ENCODE measurements around the gene OSBPL9. TPM values are rescaled to one million over a fixed set of nuclear protein-coding genes. Genes with fewer than 3 reads are reported as not detected.
"Not testable (repeated sequence)": the region's sequence is repeated elsewhere in the genome, so short reads cannot be mapped to it uniquely, and the experiment has no call there.

Gene OSBPL9
- polyA plus RNA-seq, 3 donors = 140 to 157 (median 152) TPM

DNA sequence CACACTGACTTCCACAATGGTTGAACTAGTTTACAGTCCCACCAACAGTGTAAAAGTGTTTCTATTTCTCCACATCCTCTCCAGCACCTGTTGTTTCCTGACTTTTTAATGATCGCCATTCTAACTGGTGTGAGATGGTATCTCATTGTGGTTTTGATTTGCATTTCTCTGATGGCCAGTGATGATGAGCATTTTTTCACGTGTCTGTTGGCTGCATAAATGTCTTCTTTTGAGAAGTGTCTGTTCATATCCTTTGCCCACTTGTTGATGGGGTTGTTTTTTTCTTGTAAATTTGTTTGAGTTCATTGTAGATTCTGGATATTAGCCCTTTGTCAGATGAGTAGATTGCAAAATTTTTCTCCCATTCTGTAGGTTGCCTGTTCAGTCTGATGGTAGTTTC is 85.3 kb downstream of the OSBPL9 start:
- DNase-seq (ENCODE audit: low read depth in 3 of 3, low spot score in 2 of 3) = not testable (repeated sequence)

DNA sequence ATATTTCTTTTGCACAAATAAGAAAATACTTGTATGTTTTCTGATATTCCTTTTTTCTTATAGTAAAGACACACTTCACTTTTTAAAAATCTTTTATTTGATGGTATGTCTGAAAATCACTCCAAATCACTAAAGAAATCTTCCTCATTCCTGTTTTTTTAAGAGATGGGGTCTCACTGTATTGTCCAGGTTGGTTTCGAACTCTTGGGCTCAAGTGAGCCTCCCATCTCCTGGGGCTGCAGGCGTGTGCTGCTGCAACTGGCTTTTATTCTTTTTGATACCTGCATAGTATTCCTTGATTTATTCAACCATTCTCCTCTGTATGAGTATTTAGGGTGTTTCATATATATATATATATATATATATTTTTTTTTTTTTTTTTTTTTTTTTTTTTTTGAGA is 88.1 kb downstream of the OSBPL9 start:
- no peak for DNase-seq (ENCODE audit: low read depth in 3 of 3, low spot score in 2 of 3)

DNA sequence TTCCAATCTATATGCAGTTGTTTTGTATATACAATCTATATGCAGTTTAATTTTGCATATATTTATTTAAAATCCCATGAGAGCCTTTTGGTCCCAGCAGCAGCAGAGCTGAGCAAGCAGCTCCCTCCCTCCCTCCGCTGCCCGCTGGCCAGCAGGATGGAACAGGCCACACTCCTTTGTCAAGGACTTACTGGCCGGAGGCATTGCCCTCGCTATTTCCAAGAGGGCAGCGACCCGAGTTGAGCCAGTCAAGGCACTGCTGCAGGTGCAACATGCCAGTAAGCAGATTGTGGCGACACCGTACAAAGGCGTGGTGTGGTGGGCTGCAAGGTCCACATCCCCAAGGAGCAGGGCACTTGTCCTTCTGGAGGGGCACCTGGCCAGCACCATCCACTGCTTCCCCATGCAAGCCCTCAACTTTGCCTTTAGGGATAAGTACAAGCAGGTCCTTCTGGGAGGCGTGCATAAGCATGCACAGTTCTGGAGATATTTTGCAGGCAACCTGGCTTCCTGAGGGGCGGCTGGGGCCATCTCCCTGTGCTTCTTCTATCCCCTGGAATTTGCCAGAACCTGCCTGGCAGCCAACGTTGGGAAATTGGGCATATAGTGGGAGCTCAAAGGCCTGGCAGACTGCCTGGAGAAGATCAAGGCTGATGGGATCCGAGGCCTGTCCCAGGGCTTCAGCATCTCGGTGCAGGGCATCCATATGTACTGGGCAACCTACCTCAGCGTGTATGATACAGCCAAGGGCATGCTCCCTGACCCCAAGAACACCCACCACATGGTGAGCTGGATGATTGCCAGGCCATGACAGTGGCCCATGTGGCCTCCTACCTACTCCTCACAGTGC is 92.2 kb downstream of the OSBPL9 start:
- no peak for DNase-seq (ENCODE audit: low read depth in 3 of 3, low spot score in 2 of 3)

DNA sequence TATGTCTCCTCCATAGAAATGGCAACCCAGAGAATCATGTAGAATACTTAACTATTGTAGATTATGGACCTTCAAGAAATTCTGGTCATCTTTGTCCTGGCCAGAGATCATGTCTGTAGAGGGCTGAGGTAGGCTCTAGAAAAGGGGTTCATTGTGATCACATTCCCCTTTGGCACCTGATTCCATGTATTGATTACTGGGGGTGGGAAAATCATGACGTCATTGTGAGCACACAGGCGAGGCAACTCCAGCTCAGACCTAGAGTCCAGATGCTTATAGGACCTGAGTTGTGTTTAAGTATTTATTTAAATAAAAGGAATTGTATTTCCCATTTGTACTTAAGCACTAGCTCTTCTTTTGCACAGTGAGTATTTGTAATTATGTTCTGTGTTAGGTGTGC is 93.1 kb downstream of the OSBPL9 start:
- DNase-seq (ENCODE audit: low read depth in 3 of 3, low spot score in 2 of 3) = no peak

DNA sequence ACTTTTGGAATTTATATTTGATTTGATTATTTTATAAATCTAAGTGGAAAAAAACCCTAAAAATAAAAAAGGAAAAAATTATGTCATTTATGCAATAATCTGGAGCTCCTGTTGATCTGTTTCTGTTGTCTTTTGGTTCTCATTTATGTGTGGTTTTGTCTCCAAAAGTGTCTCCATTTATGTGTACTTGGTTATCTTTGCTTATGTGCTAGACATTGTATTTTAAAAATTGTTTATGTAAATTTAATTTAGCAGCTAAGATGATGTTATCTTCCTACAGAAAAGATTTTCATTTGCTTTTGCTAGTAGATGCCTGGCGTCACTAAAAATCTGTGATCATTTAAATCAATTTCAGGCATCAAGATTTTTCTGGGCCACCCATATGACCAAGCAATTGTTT is 95.7 kb downstream of the OSBPL9 start:
- DNase-seq (ENCODE audit: low read depth in 3 of 3, low spot score in 2 of 3) = no peak

DNA sequence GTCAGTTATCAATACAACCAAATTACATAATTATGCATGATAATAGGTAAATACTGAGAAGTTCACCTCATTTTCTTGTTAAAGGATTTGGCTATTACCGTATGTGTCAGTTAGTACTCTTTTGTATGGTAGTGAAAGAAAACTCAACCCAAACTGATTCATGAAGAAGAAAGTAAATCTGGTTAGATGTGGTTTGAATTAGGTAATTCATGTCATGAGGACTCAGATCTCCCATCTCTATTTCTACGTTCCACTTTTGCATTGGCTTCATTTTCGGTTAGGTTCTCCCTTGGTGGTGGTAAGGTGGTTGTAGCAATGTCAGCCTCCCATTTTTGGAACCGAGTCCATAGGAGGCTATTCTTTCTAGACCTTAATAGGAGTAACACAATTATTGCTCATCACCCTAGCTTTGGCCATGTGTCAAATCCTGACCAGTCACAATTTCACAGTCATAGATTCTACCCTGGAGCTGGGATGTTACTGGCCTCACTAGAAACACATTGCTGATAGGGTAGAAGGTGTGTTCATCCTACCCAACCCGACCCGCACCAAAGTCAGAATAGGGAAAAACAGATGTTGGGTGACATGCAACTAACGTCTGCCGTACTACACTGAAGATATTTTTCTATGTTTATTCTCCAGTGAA is 97.6 kb downstream of the OSBPL9 start:
- no peak for DNase-seq (ENCODE audit: low read depth in 3 of 3, low spot score in 2 of 3)

DNA sequence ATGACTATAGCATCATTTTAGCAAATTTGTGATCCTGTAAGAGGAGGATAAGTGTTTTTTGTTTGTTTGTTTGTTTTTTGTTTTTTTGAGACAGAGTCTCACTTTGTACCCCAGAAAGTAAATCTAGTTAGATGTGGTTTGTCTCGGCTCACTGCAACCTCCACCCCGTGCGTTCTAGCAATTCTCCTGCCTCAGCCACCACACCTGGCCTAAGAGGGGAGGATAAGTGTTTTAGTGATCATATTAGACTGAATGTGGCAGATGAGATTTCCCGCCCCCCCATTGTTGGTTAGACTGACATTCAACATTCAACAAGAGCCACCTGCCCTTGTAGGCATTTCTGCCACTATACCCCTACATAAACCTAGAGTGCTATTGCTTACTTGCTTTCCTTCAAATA is 98.5 kb downstream of the OSBPL9 start:
- no peak for DNase-seq (ENCODE audit: low read depth in 3 of 3, low spot score in 2 of 3)

DNA sequence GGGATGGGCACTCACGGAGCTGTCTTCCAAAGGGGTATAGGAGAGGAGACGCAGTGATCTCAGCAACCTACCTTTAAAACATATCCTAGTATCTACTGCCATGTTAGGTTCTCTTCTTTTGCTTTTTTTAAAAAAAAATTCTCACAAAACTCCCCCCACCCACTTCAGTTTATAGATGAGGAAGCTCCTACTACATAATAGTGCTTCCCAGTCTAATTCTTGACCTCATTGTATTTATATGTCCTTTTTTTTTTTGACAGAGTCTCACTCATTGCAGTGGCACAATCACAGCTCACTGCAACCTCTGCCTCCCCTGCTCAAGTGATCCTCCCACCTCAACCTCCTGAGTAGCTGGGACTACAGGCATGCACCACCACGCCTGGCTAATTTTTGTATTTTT is 99.9 kb downstream of the OSBPL9 start:
- DNase-seq (ENCODE audit: low read depth in 3 of 3, low spot score in 2 of 3) = no peak

DNA sequence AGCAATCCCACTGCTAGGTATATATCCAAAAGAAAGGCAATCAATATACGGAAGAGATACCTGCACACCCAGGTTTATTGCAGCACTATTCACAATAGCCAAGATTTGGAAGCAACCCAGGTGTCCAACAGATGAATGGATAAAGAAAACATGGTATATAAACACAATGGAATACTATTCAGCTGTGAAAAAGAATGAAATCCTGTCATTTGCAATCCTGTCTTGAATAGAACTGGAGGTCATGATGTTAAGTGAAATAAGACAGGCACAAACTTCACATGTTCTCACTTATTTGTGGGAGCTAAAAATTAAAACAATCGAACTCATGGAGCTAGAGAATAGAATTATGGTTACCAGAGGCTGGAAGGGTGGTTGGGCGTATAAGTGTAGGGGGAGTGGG is 101.0 kb downstream of the OSBPL9 start:
- DNase-seq (ENCODE audit: low read depth in 3 of 3, low spot score in 2 of 3) = no peak

DNA sequence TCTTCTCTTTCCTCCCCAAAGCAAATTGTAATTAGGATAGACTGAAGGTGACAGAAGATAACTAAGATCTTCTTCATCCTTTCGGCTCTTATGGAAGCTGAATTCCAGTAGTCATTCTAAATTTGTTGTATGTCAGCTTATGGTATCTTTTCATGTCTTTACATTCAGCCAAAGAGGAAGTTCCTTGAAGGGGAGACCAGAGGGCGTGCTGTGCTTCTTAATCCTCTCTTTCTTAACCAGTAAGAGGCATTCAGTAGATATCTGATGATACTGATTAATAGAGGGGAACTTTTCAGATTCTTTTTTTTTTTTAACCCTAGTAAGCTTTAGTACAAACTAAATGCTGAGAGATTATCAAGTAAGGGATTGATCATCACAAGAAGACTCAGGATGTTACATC is 102.3 kb downstream of the OSBPL9 start:
- no peak for DNase-seq (ENCODE audit: low read depth in 3 of 3, low spot score in 2 of 3)

DNA sequence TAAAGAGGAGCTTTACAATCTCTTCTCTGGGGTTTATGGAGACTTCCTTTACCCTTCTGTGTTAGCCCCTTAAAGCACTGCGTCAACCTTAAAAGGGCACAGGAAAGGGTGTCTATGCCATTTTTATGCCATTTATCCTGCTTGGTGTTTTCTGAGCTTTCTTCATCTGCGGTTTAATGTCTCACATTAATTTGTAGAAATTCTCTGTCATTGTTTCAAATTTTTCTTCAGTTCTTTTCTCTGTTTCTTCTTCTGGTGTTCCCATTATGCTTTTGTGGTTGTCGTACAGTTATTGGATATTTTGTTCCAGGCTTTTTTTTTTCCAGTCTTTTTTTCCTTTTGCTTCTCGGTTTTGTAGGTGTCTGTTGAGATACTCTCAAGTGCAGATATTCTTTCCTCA is 107.9 kb downstream of the OSBPL9 start:
- no peak for DNase-seq (ENCODE audit: low read depth in 3 of 3, low spot score in 2 of 3)

DNA sequence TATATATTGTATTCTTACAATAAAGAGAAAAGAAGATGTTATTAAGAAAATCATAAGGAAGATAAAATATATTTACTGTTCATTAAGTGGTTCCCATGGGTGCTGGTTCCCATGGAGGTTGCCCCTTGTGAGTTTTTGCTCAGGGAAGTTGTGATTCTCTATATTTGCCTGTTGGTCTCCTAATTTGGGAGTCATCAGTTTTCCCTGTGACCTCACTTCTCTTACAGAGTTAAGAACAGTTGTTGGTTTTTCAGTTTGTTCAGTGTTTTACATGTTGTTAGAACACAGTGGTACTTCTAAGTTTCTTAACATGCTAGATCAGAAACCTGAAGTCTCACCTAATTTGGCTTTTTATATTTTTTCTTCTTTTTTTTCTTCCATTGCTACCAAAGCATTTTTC is 109.2 kb downstream of the OSBPL9 start:
- DNase-seq (ENCODE audit: low read depth in 3 of 3, low spot score in 2 of 3) = no peak

DNA sequence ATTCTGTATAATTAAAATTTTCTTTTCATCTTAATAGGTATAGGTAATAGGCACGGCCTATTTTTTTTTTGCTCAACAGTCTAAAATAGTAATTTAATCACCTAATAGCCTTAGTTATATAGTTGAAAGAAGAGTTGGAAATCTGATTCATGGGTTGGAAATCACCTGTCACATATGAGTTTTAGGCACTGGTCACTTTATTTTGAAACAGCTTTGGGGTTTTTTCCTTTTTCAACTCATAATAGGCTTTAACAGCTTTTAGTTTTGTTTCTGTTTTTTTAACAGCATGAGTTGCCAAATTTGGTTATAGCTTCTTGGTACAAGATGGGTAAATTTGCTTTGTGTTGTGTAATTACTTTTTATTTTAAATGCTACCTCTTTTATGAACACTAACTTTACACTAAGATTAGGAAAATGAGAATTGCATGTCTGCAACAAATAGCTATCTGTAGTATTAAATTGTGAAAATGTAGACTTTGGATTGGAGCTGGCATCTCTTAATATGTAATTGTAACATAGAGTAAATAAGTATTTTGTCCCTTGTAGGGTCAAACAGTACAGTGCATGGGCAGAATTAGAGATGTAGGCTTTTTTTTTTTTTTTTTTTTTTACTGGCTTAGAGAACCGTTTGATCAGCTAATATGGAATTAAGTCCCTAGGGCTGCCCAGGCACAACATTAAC is 109.8 kb downstream of the OSBPL9 start:
- no peak for DNase-seq (ENCODE audit: low read depth in 3 of 3, low spot score in 2 of 3)

DNA sequence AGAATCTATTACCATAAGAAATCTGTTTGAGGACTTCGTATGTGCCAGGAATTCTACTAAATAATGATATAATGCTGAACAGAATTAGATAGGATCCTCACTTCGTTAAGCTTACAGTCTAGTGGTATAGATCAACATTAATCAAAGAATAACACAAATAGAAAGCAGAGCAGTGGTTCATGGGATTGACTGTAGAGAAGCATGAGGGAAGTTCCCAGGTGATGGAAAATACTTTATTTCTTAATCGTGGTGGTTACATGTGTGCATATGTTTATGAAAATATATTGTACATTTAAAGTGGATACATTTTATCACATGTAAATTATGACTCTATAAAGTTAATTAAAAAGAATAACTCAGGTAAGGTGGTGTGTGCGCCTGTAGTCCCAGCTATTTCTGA is 110.5 kb downstream of the OSBPL9 start:
- DNase-seq (ENCODE audit: low read depth in 3 of 3, low spot score in 2 of 3) = no peak

DNA sequence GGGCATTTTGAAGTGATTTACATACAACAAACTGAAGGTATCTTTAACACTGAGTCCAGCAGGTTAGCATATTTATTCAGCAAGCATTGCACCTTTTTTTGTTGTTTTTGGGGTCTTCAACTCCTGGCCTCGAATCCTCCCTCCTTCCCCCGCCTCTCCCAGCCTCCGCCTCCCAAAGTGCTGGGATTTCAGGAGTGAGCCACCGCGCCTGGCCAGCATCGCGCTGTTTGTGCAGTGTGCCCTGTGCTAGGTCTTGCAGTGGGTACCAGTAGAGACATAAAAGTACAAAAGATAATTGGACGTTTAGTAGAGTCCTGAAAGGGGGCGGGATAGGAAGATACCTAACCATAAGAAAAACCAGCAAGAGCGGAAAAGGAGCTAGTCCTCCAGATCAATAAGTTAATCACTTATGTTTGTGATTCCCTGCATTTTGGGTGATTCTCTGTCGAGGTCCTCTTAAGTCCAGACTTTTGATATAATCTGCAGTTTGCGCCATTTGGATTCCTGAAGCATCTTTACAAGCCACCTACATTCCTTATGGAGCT is 111.8 kb downstream of the OSBPL9 start:
- DNase-seq (ENCODE audit: low read depth in 3 of 3, low spot score in 2 of 3) = no peak

DNA sequence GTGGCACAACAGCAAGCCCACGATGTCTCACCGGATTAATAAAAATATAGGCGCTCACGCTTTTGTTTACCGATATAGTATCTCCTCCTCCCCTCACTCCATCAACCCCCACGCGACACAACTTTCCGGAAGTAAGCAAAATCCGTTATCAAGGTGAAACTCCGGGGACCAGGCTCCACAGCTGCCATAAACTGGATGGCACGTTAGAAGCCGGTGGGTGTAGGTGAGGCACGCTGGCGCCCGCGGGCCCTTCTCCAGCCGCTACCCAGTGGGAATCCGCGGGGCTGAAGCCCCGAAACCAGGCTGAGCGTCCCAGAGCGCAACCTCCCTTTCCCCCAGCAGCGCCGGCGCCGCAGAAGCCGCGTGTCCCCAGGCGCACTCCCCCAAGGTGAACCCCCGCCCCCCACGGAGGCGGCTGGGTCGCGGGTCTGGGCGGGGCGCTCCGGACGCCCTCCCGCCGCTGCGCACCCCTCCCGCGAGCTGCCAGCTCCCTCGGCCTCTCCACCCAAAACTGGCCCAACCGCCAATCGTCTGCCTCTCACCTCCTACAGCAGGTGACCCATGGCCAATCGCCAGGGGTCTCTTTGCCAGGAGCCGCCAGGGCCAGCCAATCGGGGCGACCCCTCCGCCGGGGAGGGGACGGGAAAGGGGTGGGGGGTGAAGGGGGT is 112.4 kb downstream of the OSBPL9 start:
- DNase-seq (ENCODE audit: low read depth in 3 of 3, low spot score in 2 of 3) = peak in 2 of 3 donors; percentile 77 to 84

DNA sequence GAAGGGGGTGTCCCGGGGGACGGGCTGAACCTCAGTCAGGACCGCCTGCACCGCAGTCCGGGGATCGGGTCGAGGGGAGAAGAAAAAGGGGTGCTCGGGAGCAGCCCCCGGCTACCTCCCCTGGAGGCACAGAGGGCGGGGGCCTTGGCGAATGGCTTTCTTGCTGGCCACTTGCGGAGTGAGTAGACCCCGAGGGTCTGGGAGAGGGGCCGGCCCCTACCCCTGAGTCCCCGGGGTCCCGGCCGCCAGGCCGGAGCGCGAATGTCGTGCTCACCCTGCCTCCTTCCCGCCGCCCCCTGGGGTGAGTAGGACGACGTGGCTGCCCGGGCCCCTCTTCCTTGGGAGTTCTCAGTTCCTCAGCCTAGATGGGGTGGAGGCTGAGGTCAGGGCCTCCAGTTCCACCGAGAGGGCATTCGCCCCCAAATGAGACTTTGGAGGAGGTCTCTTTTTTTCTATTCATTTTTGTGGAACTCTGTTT is 113.0 kb downstream of the OSBPL9 start:
- no peak for DNase-seq (ENCODE audit: low read depth in 3 of 3, low spot score in 2 of 3)

DNA sequence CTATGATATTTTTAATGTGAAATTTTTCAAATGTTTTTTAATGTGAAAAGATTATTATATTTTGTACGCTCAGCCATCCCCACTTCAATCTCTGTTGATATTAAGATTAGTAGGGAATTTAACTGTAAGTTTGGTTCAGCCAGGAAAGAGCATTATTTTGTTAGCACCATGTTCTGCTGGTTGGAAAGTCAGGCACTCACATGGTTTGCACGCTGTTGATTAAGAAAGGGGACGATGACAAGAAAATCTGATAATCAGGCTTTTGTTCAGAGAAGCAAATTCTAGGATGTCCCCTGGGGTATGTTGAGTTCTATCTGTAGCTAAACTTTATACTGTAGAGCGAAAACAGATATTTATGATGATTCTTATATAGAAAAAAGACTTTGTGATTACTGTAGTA is 115.1 kb downstream of the OSBPL9 start:
- DNase-seq (ENCODE audit: low read depth in 3 of 3, low spot score in 2 of 3) = no peak

DNA sequence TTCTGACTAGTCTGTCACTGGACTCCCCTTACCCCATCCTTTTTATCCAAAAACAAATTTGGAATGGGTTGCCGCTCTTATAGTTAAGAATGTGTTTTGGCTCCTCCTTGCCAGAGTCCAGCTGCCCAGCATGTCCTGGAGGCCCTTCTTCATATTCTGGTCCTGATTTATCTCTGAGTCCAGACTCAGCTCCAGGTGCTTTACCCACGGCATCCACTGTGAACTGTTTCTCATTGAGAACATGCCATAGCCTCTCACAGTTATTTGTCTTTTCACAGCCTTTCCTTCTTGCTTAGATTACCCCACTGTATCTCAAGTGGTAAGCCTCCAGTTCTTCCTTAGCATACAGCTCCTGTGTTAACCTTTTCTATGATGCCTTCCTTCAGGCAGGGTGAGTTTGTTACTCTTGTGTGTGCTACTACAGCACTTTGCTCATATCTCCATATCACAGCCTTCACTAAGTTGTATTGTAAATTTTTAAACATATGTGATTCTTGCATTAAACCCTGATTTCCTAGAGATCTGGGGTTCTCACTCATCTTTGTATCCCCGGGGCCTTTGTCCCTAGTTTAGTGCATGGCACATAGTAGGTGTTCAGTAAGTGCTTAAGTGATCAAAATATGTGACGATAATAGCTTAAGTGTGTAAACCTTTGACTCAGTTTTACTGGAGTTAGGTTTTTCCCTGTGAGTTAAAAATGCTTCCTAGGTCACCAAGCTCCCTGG is 116.0 kb downstream of the OSBPL9 start:
- no peak for DNase-seq (ENCODE audit: low read depth in 3 of 3, low spot score in 2 of 3)

DNA sequence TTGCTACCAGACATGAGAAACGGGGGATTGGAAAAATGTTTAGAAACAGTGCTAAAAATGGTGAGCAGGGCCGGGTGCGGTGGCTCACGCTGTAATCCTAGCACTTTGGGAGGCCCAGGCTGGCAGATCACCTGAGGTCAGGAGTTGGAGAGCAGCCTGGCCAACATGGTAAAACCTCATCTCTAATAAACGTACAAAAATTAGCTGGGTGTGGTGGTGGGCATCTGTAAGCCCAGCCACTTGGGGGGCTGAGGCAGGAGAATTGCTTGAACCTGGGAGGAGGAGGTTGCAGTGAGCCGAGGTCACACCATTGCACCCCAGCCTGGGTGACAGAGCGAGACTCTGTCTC is 116.5 kb downstream of the OSBPL9 start:
- not testable (repeated sequence) for DNase-seq (ENCODE audit: low read depth in 3 of 3, low spot score in 2 of 3)

Measured in right renal cortex interstitium (tissue), 3 donors.